ENCODE measurements around the gene EPHA3. TPM values are rescaled to one million over a fixed set of nuclear protein-coding genes. Genes with fewer than 3 reads are reported as not detected.

The EPHA3 gene
- total and polyA plus RNA-seq, 2 experiments from 2014 or later = 3.0 to 15.1 TPM

GRCh38 chr3:89216016-89216739, 108.8 kb downstream of the EPHA3 start:
- Histone ChIP-seq H3K4me3 (no peak overlapping the region), H3K79me2 (no peaks in the 10 kb centered on the region), H3K4me1 (ENCODE audit: insufficient read depth) (peaks cover 11% of the 10 kb centered on the region), H3K9me3 (ENCODE audit: low read depth) (no peaks in the 10 kb centered on the region), H3K36me3 (replicated peaks; ENCODE audit: insufficient read depth, low read depth) (no peaks in the 10 kb centered on the region), H3K9me2 (replicated peaks; ENCODE audit: insufficient read depth) (no peaks in the 10 kb centered on the region), H3K27me3 (no peaks in the 10 kb centered on the region), H2AFZ (no peak overlapping the region), H3K27ac (peak overlapping the region; percentile 40), H3K4me2 (peak overlapping the region; percentile 50), H4K20me1 (ENCODE audit: insufficient read depth, poor library complexity, severe bottlenecking) (no peaks in the 10 kb centered on the region)
- WGBS (ENCODE audit: low lambda C conversion rate, missing lambda C conversion rate) = 61% methylated on average over 2 of the region's 2 CpGs
- no peak for TF ChIP-seq EZH2phosphoT487 (IDR thresholded peaks at IDR 0.05; ENCODE audit: low read depth, severe bottlenecking, unreplicated experiment)
- no peak for DNase-seq (ENCODE audit: low spot score)

GRCh38 chr3:89217148-89217685, 109.8 kb downstream of the EPHA3 start:
- WGBS (ENCODE audit: low lambda C conversion rate, missing lambda C conversion rate) = 63% methylated on average over 6 of the region's 6 CpGs
- no peaks in the 10 kb centered on the region for H3K27me3 ChIP-seq
- H3K27ac ChIP-seq = peak overlapping the region; percentile 40
- peak overlapping the region; percentile 50 for H3K4me2 ChIP-seq
- H3K79me2 ChIP-seq = no peaks in the 10 kb centered on the region
- TF ChIP-seq CTCF (IDR thresholded peaks at IDR 0.05; ENCODE audit: poor library complexity) (no peak), EZH2phosphoT487 (IDR thresholded peaks at IDR 0.05; ENCODE audit: low read depth, severe bottlenecking, unreplicated experiment) (no peak), EZH2 (IDR thresholded peaks at IDR 0.05; ENCODE audit: borderline replicate concordance) (no peak)
- no peak overlapping the region for H2AFZ ChIP-seq
- H3K9me3 ChIP-seq (ENCODE audit: low read depth) = no peaks in the 10 kb centered on the region
- DNase-seq (ENCODE audit: low spot score) = no peak
- H4K20me1 ChIP-seq (ENCODE audit: insufficient read depth, poor library complexity, severe bottlenecking) = no peaks in the 10 kb centered on the region
- no peak overlapping the region for H3K4me3 ChIP-seq
- H3K4me1 ChIP-seq (ENCODE audit: insufficient read depth) = peaks cover 11% of the 10 kb centered on the region
- no peaks in the 10 kb centered on the region for H3K9me2 ChIP-seq (replicated peaks; ENCODE audit: insufficient read depth)
- no peaks in the 10 kb centered on the region for H3K36me3 ChIP-seq (replicated peaks; ENCODE audit: insufficient read depth, low read depth)

- H4K20me1 ChIP-seq (ENCODE audit: insufficient read depth, poor library complexity, severe bottlenecking) = no peaks in the 10 kb centered on the region
- no peak overlapping the region for H3K4me2 ChIP-seq
- no peaks in the 10 kb centered on the region for H3K27me3 ChIP-seq
- H3K9me2 ChIP-seq (replicated peaks; ENCODE audit: insufficient read depth) = no peaks in the 10 kb centered on the region
- no peak for DNase-seq (ENCODE audit: low spot score)
- WGBS (ENCODE audit: low lambda C conversion rate, missing lambda C conversion rate) = 96% methylated on average over 1 of the region's 1 CpG
- H3K36me3 ChIP-seq (replicated peaks; ENCODE audit: insufficient read depth, low read depth) = no peaks in the 10 kb centered on the region
- no peaks in the 10 kb centered on the region for H3K9me3 ChIP-seq (ENCODE audit: low read depth)
- TF ChIP-seq EZH2 (IDR thresholded peaks at IDR 0.05; ENCODE audit: borderline replicate concordance) = no peak
- TF ChIP-seq EZH2phosphoT487 (IDR thresholded peaks at IDR 0.05; ENCODE audit: low read depth, severe bottlenecking, unreplicated experiment) = no peak
- TF ChIP-seq CTCF (IDR thresholded peaks at IDR 0.05; ENCODE audit: poor library complexity) = no peak
- no peak overlapping the region for H2AFZ ChIP-seq
- H3K79me2 ChIP-seq = no peaks in the 10 kb centered on the region
- no peaks in the 10 kb centered on the region for H3K4me1 ChIP-seq (ENCODE audit: insufficient read depth)
- H3K27ac ChIP-seq = no peak overlapping the region
- H3K4me3 ChIP-seq = no peak overlapping the region
Observed at GRCh38 chr3:89221924-89222323, 114.5 kb downstream of the EPHA3 start.

- Histone ChIP-seq H3K36me3 (replicated peaks; ENCODE audit: insufficient read depth, low read depth) (no peaks in the 10 kb centered on the region), H3K4me1 (ENCODE audit: insufficient read depth) (no peaks in the 10 kb centered on the region), H3K4me2 (no peak overlapping the region), H4K20me1 (ENCODE audit: insufficient read depth, poor library complexity, severe bottlenecking) (no peaks in the 10 kb centered on the region), H3K27me3 (no peaks in the 10 kb centered on the region), H3K79me2 (no peaks in the 10 kb centered on the region), H3K9me3 (ENCODE audit: low read depth) (no peaks in the 10 kb centered on the region), H3K4me3 (no peak overlapping the region), H3K27ac (no peak overlapping the region), H2AFZ (no peak overlapping the region), H3K9me2 (replicated peaks; ENCODE audit: insufficient read depth) (no peaks in the 10 kb centered on the region)
- DNase-seq (ENCODE audit: low spot score) = no peak
- no peak for TF ChIP-seq EZH2phosphoT487 (IDR thresholded peaks at IDR 0.05; ENCODE audit: low read depth, severe bottlenecking, unreplicated experiment)
- no peak for TF ChIP-seq EZH2 (IDR thresholded peaks at IDR 0.05; ENCODE audit: borderline replicate concordance)
- no peak for TF ChIP-seq CTCF (IDR thresholded peaks at IDR 0.05; ENCODE audit: poor library complexity)
- 55% methylated on average over 6 of the region's 6 CpGs for WGBS (ENCODE audit: low lambda C conversion rate, missing lambda C conversion rate)
Observed at GRCh38 chr3:89223188-89223587, 115.8 kb downstream of the EPHA3 start.
